NOMO-1 (cell line): Measurements from ENCODE around the gene TOP3B.
"Not testable (repeated sequence)": the region's sequence is repeated elsewhere in the genome, so short reads cannot be mapped to it uniquely, and the experiment has no call there.

Source experiments
- DNase-seq, 2 experiments: peaks; one replicate each; lab custom pipeline; 2025; ENCODE audit not compliant: unreplicated experiment in 2 of 2; lab: John Stamatoyannopoulos, UW

TOP3B gene

GRCh38 chr22:21927174-21927823 lies 55.3 kb downstream of the TOP3B start:
- no peak for DNase-seq

- DNase-seq, result no peak
Measured at GRCh38 chr22:21926728-21927127, 55.9 kb downstream of the TOP3B start.

- no peak for DNase-seq
Measured at GRCh38 chr22:21923163-21923561, 59.4 kb downstream of the TOP3B start.

- no peak for DNase-seq
Measured at GRCh38 chr22:21922370-21923162, 60.0 kb downstream of the TOP3B start.

GRCh38 chr22:21921729-21922128 lies 60.9 kb downstream of the TOP3B start:
- DNase-seq, result no peak

GRCh38 chr22:21921184-21921721 lies 61.3 kb downstream of the TOP3B start:
- DNase-seq, result no peak

GRCh38 chr22:21920341-21921183 lies 62.0 kb downstream of the TOP3B start:
- no peak for DNase-seq

GRCh38 chr22:21919526-21920307 lies 62.9 kb downstream of the TOP3B start:
- no peak for DNase-seq

GRCh38 chr22:21918466-21919185 lies 64.0 kb downstream of the TOP3B start:
- no peak for DNase-seq

GRCh38 chr22:21917959-21918261 lies 64.7 kb downstream of the TOP3B start:
- DNase-seq, result no peak

GRCh38 chr22:21917181-21917958 lies 65.2 kb downstream of the TOP3B start:
- no peak for DNase-seq

- no peak for DNase-seq
Measured at GRCh38 chr22:21916309-21916918, 66.2 kb downstream of the TOP3B start.

- no peak for DNase-seq
Measured at GRCh38 chr22:21915624-21916308, 66.8 kb downstream of the TOP3B start.

GRCh38 chr22:21914033-21914642 lies 68.4 kb downstream of the TOP3B start:
- not testable (repeated sequence) for DNase-seq

- DNase-seq, result not testable (repeated sequence)
Measured at GRCh38 chr22:21910367-21910766, 72.2 kb downstream of the TOP3B start.

GRCh38 chr22:21909871-21910270 lies 72.7 kb downstream of the TOP3B start:
- no peak for DNase-seq

- DNase-seq, result no peak
Measured at GRCh38 chr22:21907638-21908522, 74.7 kb downstream of the TOP3B start.
